Ovary (tissue), 3 donors: ENCODE data around the gene MYOM3.

Source experiments
- CTCF ChIP-seq, 3 donors: fragments of 450-650 bp in 2 of 3; fragments of 200-600 bp in 1 of 3; IDR thresholded peaks; one replicate each; pipeline versions ENCODE4 v1.5.1 to v1.8.0; 2016 to 2022; ENCODE audit warnings: antibody characterized with exemption in 3 of 3, mild to moderate bottlenecking in 1 of 3
- EP300 ChIP-seq: sonication (generic); formaldehyde crosslinking; IDR thresholded peaks from one replicate; pipeline ENCODE4 v1.6.1; 2017; ENCODE audit warnings: antibody characterized with exemption
- POLR2A ChIP-seq: fragments of 450-650 bp; IDR thresholded peaks from one replicate; pipeline ENCODE4 v1.6.1; 2017; ENCODE audit warnings: antibody characterized with exemption, mild to moderate bottlenecking, moderate library complexity
- donor health status: DM: no; HTN: no; CAD: no.

- no peak for TF ChIP-seq CTCF (IDR thresholded peaks at IDR 0.05)
- no peak for TF ChIP-seq POLR2A
- TF ChIP-seq EP300, result no peak
These were observed 56.3 kb downstream of the MYOM3 start for GRCh38 chr1:24055681-24056080.
